GM23338 (cell line): Measurements from ENCODE around the gene EREG.

Source experiments
- CREB1 ChIP-seq: fragments of 250-450 bp; sonication (Bioruptor Pico); IDR thresholded peaks from 2 replicates; pipeline ENCODE4 v1.5.0; 2020; ENCODE audit warnings: low read depth, mild to moderate bottlenecking, moderate library complexity
- EZH2 ChIP-seq: fragments of 200-600 bp; sonication (generic); IDR thresholded peaks from one replicate; pipeline ENCODE4 v1.8.0; 2017; ENCODE audit warnings: antibody characterized with exemption, mild to moderate bottlenecking, low read depth; ENCODE audit not compliant: unreplicated experiment
- EZH2phosphoT487 ChIP-seq: fragments of 200-600 bp; sonication (generic); IDR thresholded peaks from one replicate; pipeline ENCODE4 v1.8.1; 2018; ENCODE audit warnings: antibody characterized with exemption; ENCODE audit not compliant: unreplicated experiment
- JUNB ChIP-seq: IDR thresholded peaks from one replicate; pipeline ENCODE4 v1.6.1; 2016; ENCODE audit warnings: antibody characterized with exemption; ENCODE audit not compliant: unreplicated experiment
- NANOG ChIP-seq: IDR thresholded peaks from 2 replicates; pipeline ENCODE4 v1.6.1; 2016; ENCODE audit warnings: antibody characterized with exemption, borderline replicate concordance
- POLR2AphosphoS5 ChIP-seq: IDR thresholded peaks from 2 replicates; pipeline ENCODE4 v1.6.1; 2016; ENCODE audit warnings: antibody characterized with exemption, low read depth
- ZNF331 ChIP-seq: fragments of 250-450 bp; sonication (Bioruptor Pico); IDR thresholded peaks from 2 replicates; pipeline ENCODE4 v1.5.0; 2020; ENCODE audit warnings: low read depth, mild to moderate bottlenecking, moderate library complexity
- TF ChIP-seq, protein P1 (sequence below), 2 experiments: fragments of 200-600 bp in 1 of 2; sonication (generic) in 1 of 2; conservative IDR thresholded peaks; 2 replicates each; pipeline versions ENCODE4 v1.5.1 to v1.6.1; 2016 to 2017; ENCODE audit warnings: antibody characterized with exemption in 2 of 2, low read depth in 2 of 2, mild to moderate bottlenecking in 2 of 2, moderate library complexity in 1 of 2

DNA sequence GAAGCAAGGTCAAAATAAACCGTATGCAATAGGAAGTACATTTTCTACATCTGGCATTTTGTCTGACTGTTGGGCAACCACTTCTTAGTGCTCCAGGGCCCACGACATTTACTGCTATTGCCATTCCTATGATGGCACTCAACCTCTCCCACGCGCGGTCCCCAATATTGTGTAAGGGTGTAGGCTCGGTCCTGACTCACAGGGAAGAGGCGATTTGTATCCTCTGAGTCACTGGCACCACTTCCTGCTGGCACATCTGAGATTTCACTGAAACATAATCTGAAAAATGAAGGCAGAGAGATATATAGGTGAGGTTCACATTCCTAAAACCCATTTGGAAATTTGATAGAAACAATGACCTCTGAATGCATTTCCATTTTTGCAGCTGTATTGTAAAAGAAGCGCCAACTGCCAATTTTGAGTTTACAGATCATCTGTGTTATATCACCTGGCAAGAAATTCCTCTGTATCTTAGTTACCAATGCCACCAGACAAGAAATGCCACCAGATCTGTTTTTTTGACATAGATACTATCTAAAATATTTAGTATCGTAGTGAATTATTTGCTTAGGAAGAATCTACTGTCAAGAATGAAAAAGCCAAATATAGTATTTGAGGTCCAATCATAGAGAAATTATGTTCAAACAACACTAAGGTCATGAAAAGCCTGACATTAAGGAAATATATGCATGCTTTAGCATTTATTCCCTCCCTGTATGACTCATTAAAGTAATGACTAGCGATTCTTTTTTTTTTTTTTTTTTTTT lies 9.8 kb downstream of the EREG start:
- TF ChIP-seq EZH2 (no peak), EZH2phosphoT487 (no peak), CREB1 (CRISPR knock-in tag) (no peak), POLR2AphosphoS5 (no peak), ZNF331 (no peak), JUNB (no peak), NANOG (no peak)
- TF ChIP-seq, protein P1, sequence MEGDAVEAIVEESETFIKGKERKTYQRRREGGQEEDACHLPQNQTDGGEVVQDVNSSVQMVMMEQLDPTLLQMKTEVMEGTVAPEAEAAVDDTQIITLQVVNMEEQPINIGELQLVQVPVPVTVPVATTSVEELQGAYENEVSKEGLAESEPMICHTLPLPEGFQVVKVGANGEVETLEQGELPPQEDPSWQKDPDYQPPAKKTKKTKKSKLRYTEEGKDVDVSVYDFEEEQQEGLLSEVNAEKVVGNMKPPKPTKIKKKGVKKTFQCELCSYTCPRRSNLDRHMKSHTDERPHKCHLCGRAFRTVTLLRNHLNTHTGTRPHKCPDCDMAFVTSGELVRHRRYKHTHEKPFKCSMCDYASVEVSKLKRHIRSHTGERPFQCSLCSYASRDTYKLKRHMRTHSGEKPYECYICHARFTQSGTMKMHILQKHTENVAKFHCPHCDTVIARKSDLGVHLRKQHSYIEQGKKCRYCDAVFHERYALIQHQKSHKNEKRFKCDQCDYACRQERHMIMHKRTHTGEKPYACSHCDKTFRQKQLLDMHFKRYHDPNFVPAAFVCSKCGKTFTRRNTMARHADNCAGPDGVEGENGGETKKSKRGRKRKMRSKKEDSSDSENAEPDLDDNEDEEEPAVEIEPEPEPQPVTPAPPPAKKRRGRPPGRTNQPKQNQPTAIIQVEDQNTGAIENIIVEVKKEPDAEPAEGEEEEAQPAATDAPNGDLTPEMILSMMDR (conservative IDR thresholded peaks at IDR 0.05; ENCODE audit: low read depth in 2 of 2), result no peak
